Natural killer cell (primary cell): ENCODE results near the gene OPRL1. TPM values are rescaled to one million over a fixed set of nuclear protein-coding genes. Genes with fewer than 3 reads are reported as not detected.

Source experiments
- ATAC-seq, 3 donors: fragments of 150-1000 bp in 2 of 3; fragments of 200-7000 bp in 1 of 3; cut with Tn5 transposase; 1 replicate in 1 of 3; 2 replicates in 2 of 3; pipeline ENCODE4 v1.10.0; 2021; ENCODE audit warnings: mild to moderate bottlenecking in 2 of 3, moderate library complexity in 2 of 3
- DNase-seq, 2 donors: peaks; one replicate each; pipeline versions ENCODE4 v3.0.0 to v3.0.0-alpha.2; 2013 to 2021; ENCODE audit warnings: mixed read lengths in 1 of 2
- H3K27ac ChIP-seq: one replicate; pipeline ENCODE4 v1.5.1; 2013; ENCODE audit warnings: mild to moderate bottlenecking, low read length
- H3K27me3 ChIP-seq: one replicate; pipeline ENCODE4 v1.6.1; 2013; ENCODE audit warnings: low read length; ENCODE audit not compliant: control insufficient read depth, insufficient read depth
- H3K36me3 ChIP-seq: one replicate; pipeline ENCODE4 v1.6.1; 2013; ENCODE audit warnings: low read length; ENCODE audit not compliant: control insufficient read depth, insufficient read depth
- H3K4me1 ChIP-seq: one replicate; pipeline ENCODE4 v1.6.1; 2013; ENCODE audit warnings: low read length; ENCODE audit not compliant: control insufficient read depth, insufficient read depth
- H3K4me3 ChIP-seq: one replicate; pipeline ENCODE4 v1.5.1; 2013; ENCODE audit warnings: low read length
- H3K9me3 ChIP-seq: one replicate; pipeline ENCODE4 v1.6.1; 2013; ENCODE audit warnings: low read length; ENCODE audit not compliant: control insufficient read depth, insufficient read depth
- H3K27ac Mint-ChIP-seq, 2 donors: one replicate each; pipeline ENCODE4 v1.8.0; 2022; ENCODE audit warnings: mild to moderate bottlenecking in 2 of 2, mixed read lengths in 2 of 2, moderate library complexity in 1 of 2
- H3K27me3 Mint-ChIP-seq, 2 donors: one replicate each; pipeline ENCODE4 v1.8.0; 2022; ENCODE audit warnings: low read depth in 2 of 2, mixed read lengths in 2 of 2
- H3K36me3 Mint-ChIP-seq: one replicate; pipeline ENCODE4 v1.8.0; 2022; ENCODE audit warnings: mixed read lengths
- H3K4me1 Mint-ChIP-seq, 2 donors: one replicate each; pipeline ENCODE4 v1.8.0; 2022; ENCODE audit warnings: mixed read lengths in 2 of 2
- H3K4me3 Mint-ChIP-seq: one replicate; pipeline ENCODE4 v1.8.0; 2022; ENCODE audit warnings: mild to moderate bottlenecking, moderate library complexity, mixed read lengths
- H3K9me3 Mint-ChIP-seq, 2 donors: one replicate each; pipeline ENCODE4 v1.8.0; 2022; ENCODE audit warnings: mixed read lengths in 2 of 2
- WGBS: methylation state at CpG from one replicate; pipeline ENCODE4 v1.1.7; 2013; ENCODE audit warnings: missing lambda C conversion rate; ENCODE audit not compliant: insufficient coverage; 5-methylcytosine and 5-hydroxymethylcytosine counted together
- intact Hi-C: fragments of 100-400 bp; cut with micrococcal nuclease; formaldehyde crosslinking; loops from one replicate; pipeline ENCODE4 v1.14.2; 2022
- total RNA-seq, 4 donors: library from RNA; stranded (reverse); fragments of 120-200 nt in 1 of 4; gene quantifications; one replicate each; pipeline versions ENCODE4 v1.2.3 to v1.2.4, GENCODE V29; 2013 to 2022
- TF ChIP-seq, protein P1 (sequence below): fragments of 200-600 bp; IDR thresholded peaks from one replicate; pipeline ENCODE4 v1.8.0; 2022; ENCODE audit warnings: antibody characterized with exemption

OPRL1 gene
- total RNA-seq, 3 donors from 2014 or later (not counting 1 experiment from before 2014, with no cell fraction given): 1.2 to 2.2 (median 1.4) TPM

GRCh38 chr20:64144144-64144912, 64.4 kb downstream of the OPRL1 start:
- intact Hi-C loops: no loop called here
- TF ChIP-seq, protein P1, sequence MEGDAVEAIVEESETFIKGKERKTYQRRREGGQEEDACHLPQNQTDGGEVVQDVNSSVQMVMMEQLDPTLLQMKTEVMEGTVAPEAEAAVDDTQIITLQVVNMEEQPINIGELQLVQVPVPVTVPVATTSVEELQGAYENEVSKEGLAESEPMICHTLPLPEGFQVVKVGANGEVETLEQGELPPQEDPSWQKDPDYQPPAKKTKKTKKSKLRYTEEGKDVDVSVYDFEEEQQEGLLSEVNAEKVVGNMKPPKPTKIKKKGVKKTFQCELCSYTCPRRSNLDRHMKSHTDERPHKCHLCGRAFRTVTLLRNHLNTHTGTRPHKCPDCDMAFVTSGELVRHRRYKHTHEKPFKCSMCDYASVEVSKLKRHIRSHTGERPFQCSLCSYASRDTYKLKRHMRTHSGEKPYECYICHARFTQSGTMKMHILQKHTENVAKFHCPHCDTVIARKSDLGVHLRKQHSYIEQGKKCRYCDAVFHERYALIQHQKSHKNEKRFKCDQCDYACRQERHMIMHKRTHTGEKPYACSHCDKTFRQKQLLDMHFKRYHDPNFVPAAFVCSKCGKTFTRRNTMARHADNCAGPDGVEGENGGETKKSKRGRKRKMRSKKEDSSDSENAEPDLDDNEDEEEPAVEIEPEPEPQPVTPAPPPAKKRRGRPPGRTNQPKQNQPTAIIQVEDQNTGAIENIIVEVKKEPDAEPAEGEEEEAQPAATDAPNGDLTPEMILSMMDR: no peak
- no peak for ATAC-seq
- 96% methylated on average over 8 of the region's 8 CpGs for WGBS
- Mint-ChIP-seq H3K27ac (no peak overlapping the region), H3K27me3 (peaks cover 6 to 8% of the 10 kb centered on the region in 2 donors), H3K4me3 (no peak overlapping the region), H3K36me3 (no peaks in the 10 kb centered on the region), H3K4me1 (peaks cover 0 to 5% of the 10 kb centered on the region in 2 donors), H3K9me3 (peaks cover 0 to 2% of the 10 kb centered on the region in 2 donors)
- Histone ChIP-seq H3K27me3 (no peaks in the 10 kb centered on the region), H3K36me3 (no peaks in the 10 kb centered on the region), H3K4me1 (no peaks in the 10 kb centered on the region), H3K4me3 (no peak overlapping the region), H3K9me3 (peaks cover 12% of the 10 kb centered on the region), H3K27ac (no peak overlapping the region)
- DNase-seq: no peak

- H3K36me3 Mint-ChIP-seq: no peaks in the 10 kb centered on the region
- peaks cover 0 to 2% of the 10 kb centered on the region in 2 donors for H3K9me3 Mint-ChIP-seq
- TF ChIP-seq, protein P1: no peak
- intact Hi-C loops: no loop called here
- WGBS: 90% methylated on average over 17 of the region's 17 CpGs
- Histone ChIP-seq H3K27ac (no peak overlapping the region), H3K4me1 (no peaks in the 10 kb centered on the region), H3K27me3 (no peaks in the 10 kb centered on the region), H3K4me3 (no peak overlapping the region), H3K9me3 (peaks cover 12% of the 10 kb centered on the region), H3K36me3 (no peaks in the 10 kb centered on the region)
- H3K4me1 Mint-ChIP-seq: peaks cover 0 to 5% of the 10 kb centered on the region in 2 donors
- DNase-seq: no peak
- H3K27ac Mint-ChIP-seq: no peak overlapping the region
- ATAC-seq: no peak
- no peak overlapping the region for H3K4me3 Mint-ChIP-seq
- peaks cover 6 to 8% of the 10 kb centered on the region in 2 donors for H3K27me3 Mint-ChIP-seq
Observed at GRCh38 chr20:64145458-64146300, 65.8 kb downstream of the OPRL1 start.

DNA sequence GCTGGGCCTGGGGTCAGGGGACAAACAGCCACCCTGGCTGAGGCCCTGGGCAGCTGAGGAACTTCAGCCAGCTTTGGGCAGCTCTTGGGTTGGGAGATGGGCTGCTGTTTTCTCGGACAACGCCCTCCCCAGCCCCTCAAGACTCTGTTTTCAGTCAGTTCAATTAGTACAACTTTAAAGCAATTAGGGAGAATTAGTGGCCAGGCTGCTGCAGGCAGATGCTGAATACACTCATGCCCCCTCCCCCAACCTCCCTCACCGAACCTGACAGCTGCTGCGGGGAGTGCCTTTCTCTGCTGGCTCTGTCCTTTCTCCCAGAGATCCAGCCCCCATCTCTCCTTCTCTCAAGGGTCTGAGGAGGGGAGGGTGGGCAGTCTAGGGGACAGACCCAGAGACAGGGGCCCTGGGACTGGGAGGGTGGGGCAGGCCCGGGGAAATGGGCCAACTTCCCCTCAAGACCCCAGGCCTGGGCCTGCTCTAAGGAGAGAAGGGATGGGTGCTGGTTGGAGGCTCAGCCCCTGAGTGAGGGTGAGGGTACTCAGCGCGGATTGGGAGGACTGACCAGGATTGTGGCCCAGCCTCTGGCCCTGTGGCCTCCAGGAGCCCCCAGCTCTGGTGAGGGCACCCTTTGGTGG, 66.5 kb downstream of the OPRL1 start:
- Mint-ChIP-seq H3K4me3 (no peak overlapping the region), H3K27ac (no peak overlapping the region), H3K4me1 (peaks cover 0 to 5% of the 10 kb centered on the region in 2 donors), H3K9me3 (peaks cover 0 to 2% of the 10 kb centered on the region in 2 donors), H3K27me3 (peaks cover 3 to 6% of the 10 kb centered on the region in 2 donors), H3K36me3 (no peaks in the 10 kb centered on the region)
- no peak overlapping the region for H3K27ac ChIP-seq
- TF ChIP-seq, protein P1: no peak
- no peak overlapping the region for H3K4me3 ChIP-seq
- no peaks in the 10 kb centered on the region for H3K36me3 ChIP-seq
- WGBS: 94% methylated on average over 6 of the region's 7 CpGs
- no peaks in the 10 kb centered on the region for H3K27me3 ChIP-seq
- DNase-seq (no peak), ATAC-seq (no peak)
- peaks cover 12% of the 10 kb centered on the region for H3K9me3 ChIP-seq
- H3K4me1 ChIP-seq: no peaks in the 10 kb centered on the region
- intact Hi-C loops: no loop called here
